ENCODE measurements around the gene SSRP1. TPM values are rescaled to one million over a fixed set of nuclear protein-coding genes. Genes with fewer than 3 reads are reported as not detected.

SSRP1 gene
- total RNA-seq, 1 donor from 2014 or later: 99.4 TPM

GRCh38 chr11:57323167-57323854, 12.4 kb downstream of the SSRP1 start:
- Mint-ChIP-seq H3K4me3 (ENCODE audit: unreplicated experiment) (peak overlapping the region; percentile 90), H3K9me3 (ENCODE audit: unreplicated experiment) (no peaks in the 10 kb centered on the region), H3K27me3 (ENCODE audit: unreplicated experiment) (no peaks in the 10 kb centered on the region), H3K36me3 (ENCODE audit: unreplicated experiment) (peaks cover 32% of the 10 kb centered on the region), H3K4me1 (ENCODE audit: unreplicated experiment) (peaks cover 57% of the 10 kb centered on the region), H3K27ac (ENCODE audit: unreplicated experiment) (peak overlapping the region; percentile 99)
- peak; percentile 26 for TF ChIP-seq CTCF (IDR thresholded peaks at IDR 0.05)
- DNase-seq (ENCODE audit: extremely low spot score, unreplicated experiment): no peak

- H3K9me3 Mint-ChIP-seq (ENCODE audit: unreplicated experiment): no peaks in the 10 kb centered on the region
- H3K4me3 Mint-ChIP-seq (ENCODE audit: unreplicated experiment): peak overlapping the region; percentile 90
- H3K4me1 Mint-ChIP-seq (ENCODE audit: unreplicated experiment): peaks cover 60% of the 10 kb centered on the region
- peaks cover 31% of the 10 kb centered on the region for H3K36me3 Mint-ChIP-seq (ENCODE audit: unreplicated experiment)
- peak overlapping the region; percentile 99 for H3K27ac Mint-ChIP-seq (ENCODE audit: unreplicated experiment)
- no peak for TF ChIP-seq CTCF (IDR thresholded peaks at IDR 0.05)
- no peaks in the 10 kb centered on the region for H3K27me3 Mint-ChIP-seq (ENCODE audit: unreplicated experiment)
- peak; percentile 94 for DNase-seq (ENCODE audit: extremely low spot score, unreplicated experiment)
Measured at GRCh38 chr11:57322256-57323166, 13.2 kb downstream of the SSRP1 start.

GRCh38 chr11:57321388-57322255, 14.1 kb downstream of the SSRP1 start:
- Mint-ChIP-seq H3K4me1 (ENCODE audit: unreplicated experiment) (peaks cover 55% of the 10 kb centered on the region), H3K36me3 (ENCODE audit: unreplicated experiment) (peaks cover 25% of the 10 kb centered on the region), H3K4me3 (ENCODE audit: unreplicated experiment) (peak overlapping the region; percentile 90), H3K27ac (ENCODE audit: unreplicated experiment) (peak overlapping the region; percentile 99), H3K9me3 (ENCODE audit: unreplicated experiment) (no peaks in the 10 kb centered on the region), H3K27me3 (ENCODE audit: unreplicated experiment) (no peaks in the 10 kb centered on the region)
- DNase-seq (ENCODE audit: extremely low spot score, unreplicated experiment): no peak
- no peak for TF ChIP-seq CTCF (IDR thresholded peaks at IDR 0.05)

- no peak for TF ChIP-seq CTCF (IDR thresholded peaks at IDR 0.05)
- H3K4me1 Mint-ChIP-seq (ENCODE audit: unreplicated experiment): peaks cover 47% of the 10 kb centered on the region
- H3K36me3 Mint-ChIP-seq (ENCODE audit: unreplicated experiment): peaks cover 22% of the 10 kb centered on the region
- DNase-seq (ENCODE audit: extremely low spot score, unreplicated experiment): no peak
- no peaks in the 10 kb centered on the region for H3K27me3 Mint-ChIP-seq (ENCODE audit: unreplicated experiment)
- H3K27ac Mint-ChIP-seq (ENCODE audit: unreplicated experiment): peak overlapping the region; percentile 99
- H3K9me3 Mint-ChIP-seq (ENCODE audit: unreplicated experiment): no peaks in the 10 kb centered on the region
- H3K4me3 Mint-ChIP-seq (ENCODE audit: unreplicated experiment): no peak overlapping the region
Measured at GRCh38 chr11:57320719-57321387, 14.8 kb downstream of the SSRP1 start.

Data from osteocyte (in vitro differentiated cells).